Measurements from ENCODE around the gene FAM131B.

GRCh38 chr7:143375298-143376034 is 13.0 kb upstream of the FAM131B start:
- TF ChIP-seq CTCF (optimal IDR thresholded peaks at IDR 0.05 in 1 of 3, IDR thresholded peaks at IDR 0.05 in 1 of 3, conservative IDR thresholded peaks at IDR 0.05 in 1 of 3; ENCODE audit: extremely low read depth in 1 of 3, insufficient read depth in 2 of 3, low read length in 3 of 3) (no peak), EZH2 (IDR thresholded peaks at IDR 0.05; ENCODE audit: low read length) (no peak)
